GM19467 (cell line): ENCODE data around the gene CD48.
"Not testable (repeated sequence)": the region's sequence is repeated elsewhere in the genome, so short reads cannot be mapped to it uniquely, and the experiment has no call there.

Experiments used
- ATAC-seq: cut with Tn5 transposase; IDR thresholded peaks from one replicate; pipeline ENCODE4 v1.9.1; 2021; ENCODE audit warnings: mild to moderate bottlenecking, moderate library complexity; ENCODE audit not compliant: unreplicated experiment

The CD48 gene

DNA sequence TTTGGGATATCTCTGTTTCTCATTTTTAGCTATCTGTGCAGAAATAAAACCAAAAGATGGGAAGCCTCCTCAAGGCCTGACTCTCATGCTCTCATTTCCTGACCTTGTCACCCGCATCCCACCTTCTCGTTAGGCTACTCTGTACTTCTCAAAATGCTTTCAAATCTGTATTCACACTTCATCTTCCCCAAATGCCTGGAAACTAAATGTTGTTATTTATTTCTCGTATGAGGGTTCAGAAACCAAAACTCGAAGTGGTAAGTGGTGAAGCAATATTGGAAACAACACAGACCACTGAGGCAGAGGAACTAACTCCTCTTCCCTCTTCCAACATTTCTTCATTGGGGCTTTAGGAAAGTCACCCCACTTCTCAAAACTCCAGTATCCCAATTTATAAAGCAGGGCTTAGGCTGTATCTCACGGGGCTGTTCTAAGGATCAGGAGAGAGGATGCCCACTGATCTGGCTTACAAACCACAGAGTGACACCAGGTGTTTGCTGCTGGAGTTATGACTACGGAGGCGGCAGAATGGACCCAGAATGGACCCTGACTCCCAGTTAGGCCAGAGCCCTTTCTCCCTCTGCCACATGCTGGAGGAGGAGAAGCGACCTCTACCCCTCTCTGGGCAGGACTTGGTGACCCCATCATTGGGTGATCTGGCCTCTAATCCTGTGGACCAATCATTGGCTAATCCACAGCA, 31.0 kb upstream of the CD48 start:
- no peak for ATAC-seq

GRCh38 chr1:160741612-160742348, 30.2 kb upstream of the CD48 start:
- no peak for ATAC-seq

- ATAC-seq = no peak
Observed at GRCh38 chr1:160741092-160741501, 29.5 kb upstream of the CD48 start.

DNA sequence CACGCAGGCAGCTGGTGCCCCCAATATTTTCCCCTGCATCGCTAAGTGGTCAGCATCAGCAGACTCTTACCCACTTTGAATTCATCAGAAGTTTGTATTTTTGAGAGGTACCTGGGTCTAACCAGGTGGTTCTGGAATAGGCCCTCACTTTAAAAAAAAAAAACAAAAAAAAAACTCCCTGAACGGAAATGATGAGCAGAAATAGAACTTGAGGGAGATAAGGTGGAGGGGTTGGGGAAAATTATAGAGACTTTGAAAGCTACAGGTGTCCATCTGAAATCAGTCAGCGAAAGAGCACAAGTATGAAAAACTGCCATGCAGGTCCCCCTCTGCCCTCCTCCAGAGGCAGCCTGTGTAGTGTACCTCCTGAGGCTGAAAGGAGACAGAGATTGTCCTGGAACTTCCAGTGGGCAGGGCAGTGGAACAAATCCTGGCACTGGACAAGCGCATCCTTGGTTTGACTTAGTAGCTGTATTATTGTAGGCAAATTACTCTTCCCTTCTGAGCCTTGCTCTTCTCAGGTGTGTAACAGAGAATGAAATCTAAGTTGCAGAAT, 28.6 kb upstream of the CD48 start:
- no peak for ATAC-seq

DNA sequence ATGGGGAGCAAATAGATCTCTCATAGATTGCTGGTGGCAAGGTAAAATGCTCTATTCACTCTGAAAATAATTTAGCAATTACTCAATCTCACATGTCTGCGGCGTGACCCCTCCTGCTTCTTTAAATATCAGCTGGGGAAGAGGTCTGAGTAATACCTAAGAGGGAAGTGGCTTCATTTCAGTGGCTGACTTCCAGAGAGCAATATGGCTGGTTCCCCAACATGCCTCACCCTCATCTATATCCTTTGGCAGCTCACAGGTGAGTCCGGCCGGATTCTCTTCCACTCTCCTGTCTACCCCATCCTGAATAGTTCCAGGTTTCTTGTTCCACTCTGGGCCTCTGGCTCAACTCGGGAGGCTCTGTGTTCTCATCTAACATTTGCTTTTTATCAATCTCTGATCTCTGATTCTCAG, 27.5 kb upstream of the CD48 start, which contains the start of gene SLAMF7:
TSS of gene SLAMF7 (plus strand) at position 150 of the 414 bp plus-strand sequence. CDS start at position 205, 55 bp downstream.
- peak; percentile 40 for ATAC-seq

DNA sequence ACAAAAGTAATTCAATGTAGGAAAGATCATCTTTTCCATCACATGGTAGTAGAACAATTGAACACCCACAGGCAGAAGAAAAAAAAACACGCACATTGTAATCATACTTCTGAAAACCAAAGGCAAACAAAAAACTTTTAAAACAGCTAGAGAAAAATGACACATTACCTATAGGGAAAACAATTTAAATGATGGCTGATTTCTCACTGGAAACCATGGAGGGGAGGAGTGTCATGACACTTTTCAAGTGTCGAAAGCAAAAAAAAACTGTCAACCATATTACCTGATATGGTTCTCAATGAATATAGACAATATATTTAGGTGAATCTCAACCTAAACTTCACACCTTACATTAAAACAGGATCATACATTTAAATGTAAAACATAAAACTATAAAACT, 26.6 kb upstream of the CD48 start:
- ATAC-seq = no peak

GRCh38 chr1:160734301-160734700, 22.7 kb upstream of the CD48 start:
- no peak for ATAC-seq

DNA sequence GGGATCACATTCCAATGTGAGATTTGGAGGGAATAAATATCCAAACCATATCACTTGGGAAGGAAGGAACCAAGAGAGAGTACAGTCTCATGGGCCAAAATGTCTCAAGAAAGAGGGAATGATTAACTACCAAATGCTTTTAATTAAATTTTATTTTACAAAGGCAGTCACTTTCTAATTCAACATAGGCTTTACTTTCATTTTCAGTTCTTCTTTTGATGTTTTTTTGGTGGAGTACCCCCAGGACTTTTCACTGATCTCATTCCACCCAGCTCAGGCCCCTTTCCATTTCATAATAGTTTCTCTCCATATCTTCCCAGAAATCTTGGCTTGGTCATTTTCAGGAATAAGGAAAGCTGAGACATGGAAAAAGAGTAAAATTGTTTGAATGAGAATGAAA, 22.3 kb upstream of the CD48 start:
- no peak for ATAC-seq

- ATAC-seq = peak; percentile 49
Observed at GRCh38 chr1:160731990-160732389, 20.4 kb upstream of the CD48 start.

DNA sequence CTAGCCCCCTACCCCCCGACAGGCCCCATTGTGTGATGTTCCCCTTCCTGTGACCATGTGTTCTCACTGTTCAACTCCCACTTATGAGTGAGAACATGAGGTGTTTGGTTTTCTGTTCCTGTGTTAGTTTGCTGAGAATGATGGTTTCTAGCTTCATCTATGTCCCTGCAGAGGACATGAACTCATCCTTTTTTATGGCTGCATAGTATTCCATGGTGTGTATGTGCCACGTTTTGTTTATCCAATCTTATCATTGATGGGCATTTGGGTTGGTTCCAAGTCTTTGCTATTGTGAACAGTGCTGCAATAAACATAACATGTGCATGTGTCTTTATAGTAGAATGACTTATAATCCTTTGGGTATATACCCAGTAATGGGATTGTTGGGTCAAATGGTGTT, 19.9 kb upstream of the CD48 start:
- not testable (repeated sequence) for ATAC-seq

- ATAC-seq = no peak
Observed at GRCh38 chr1:160727316-160727640, 15.7 kb upstream of the CD48 start.

DNA sequence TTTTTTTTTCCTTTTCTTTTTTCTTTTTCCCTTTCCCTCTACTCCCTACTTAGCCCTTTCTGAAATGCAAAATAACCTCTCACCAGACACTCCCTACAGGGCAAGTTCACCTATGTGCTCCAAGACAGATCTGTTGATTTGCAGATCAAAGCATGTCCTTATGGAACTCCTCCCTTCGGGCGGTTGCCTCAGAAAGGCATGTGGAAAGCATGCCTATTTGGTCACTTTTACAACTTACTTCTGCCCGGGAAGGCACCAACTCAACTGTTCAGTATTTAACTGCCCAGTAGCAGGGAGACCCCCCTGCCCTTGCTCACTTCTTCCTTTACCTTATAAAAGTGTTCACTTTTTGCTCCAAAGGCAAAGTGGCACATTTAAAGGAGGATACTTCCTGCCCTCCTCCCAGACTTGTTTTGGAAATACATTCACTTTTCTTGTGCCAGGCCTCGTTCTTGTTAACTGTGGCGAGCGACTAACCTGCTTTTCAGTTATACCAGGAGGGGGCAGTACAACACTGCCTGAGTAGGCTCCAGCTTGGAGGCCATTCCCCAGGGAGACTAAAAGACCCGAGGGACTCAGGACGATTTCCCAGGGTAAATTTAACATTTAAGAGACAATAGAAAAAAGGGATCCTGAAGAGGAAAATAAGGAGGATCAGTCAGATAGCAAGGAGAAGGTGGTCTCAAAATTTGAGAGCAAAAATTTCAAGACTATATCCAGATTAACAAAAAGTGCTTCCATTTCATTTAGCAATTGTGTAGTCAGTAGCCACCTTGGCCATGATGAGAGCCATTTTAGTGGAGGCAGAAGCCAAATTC, 15.1 kb upstream of the CD48 start:
- ATAC-seq = no peak

DNA sequence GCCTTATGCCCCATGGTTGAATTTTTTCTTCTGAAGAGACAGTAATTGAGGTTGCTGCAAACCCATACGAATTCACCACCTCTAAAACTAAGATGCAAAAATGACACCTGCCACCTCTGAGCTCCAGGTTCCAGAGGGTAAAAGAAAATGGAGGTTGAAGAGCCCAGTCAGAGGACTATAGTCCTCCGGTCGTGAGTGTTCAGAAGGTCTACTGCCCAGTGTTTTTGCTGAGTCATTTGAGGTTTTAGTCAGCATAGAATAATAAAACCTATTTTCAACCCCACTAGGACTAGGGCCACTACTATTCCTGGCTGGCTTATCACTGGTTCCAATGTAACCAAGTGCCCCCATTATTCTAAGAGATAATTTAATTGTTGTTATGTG, 14.5 kb upstream of the CD48 start:
- no peak for ATAC-seq

- ATAC-seq = no peak
Observed at GRCh38 chr1:160724465-160725242, 13.0 kb upstream of the CD48 start.

- ATAC-seq = no peak
Observed at GRCh38 chr1:160723332-160723731, 11.7 kb upstream of the CD48 start.

DNA sequence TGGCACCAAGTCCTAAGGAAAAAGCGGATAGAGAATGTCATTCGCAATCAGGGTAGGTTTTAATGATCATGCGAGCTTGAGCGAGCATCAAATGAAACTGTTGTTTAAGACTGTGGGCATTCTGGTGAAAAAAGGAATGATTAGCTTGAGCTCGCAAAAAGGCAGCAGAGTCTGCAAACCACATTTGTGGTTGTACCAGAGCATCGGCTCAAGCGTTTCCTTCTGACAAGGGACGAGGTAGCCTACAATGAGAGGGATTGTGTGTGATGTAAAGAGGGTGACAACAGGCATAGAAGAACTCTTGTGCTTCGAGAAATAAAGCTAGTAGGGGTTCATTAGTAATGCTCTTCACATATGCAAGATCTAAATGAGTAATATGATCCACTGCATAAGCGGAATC, 11.1 kb upstream of the CD48 start:
- ATAC-seq = no peak

GRCh38 chr1:160721473-160721872, 9.9 kb upstream of the CD48 start:
- ATAC-seq = no peak

- no peak for ATAC-seq
Observed at GRCh38 chr1:160720356-160721085, 8.9 kb upstream of the CD48 start.

GRCh38 chr1:160718210-160718609, 6.6 kb upstream of the CD48 start:
- ATAC-seq = no peak

DNA sequence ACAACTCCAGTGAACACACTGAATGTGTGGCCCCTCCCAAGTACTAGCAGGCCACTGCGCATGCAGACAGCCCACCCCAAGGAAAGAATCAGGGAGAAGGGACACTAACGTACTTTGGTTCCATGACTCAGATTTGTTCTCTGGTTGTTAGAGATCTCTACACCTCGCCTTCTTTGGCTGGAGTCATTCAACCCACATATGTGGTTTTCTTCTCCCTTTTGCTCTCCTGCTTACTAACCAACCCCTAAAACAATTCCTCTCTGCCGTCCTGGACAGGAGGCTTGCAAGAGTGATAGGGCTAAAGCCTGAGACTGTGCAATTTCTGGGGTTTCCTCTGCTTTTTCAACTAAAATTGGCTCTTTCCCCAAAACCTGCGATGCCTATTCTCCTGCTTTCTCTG, 5.7 kb upstream of the CD48 start:
- ATAC-seq = no peak
